GM18520 (cell line): ENCODE measurements around the gene CD300LB.

Source experiments
- ATAC-seq: cut with Tn5 transposase; IDR thresholded peaks from one replicate; pipeline ENCODE4 v1.9.1; 2021; ENCODE audit not compliant: unreplicated experiment

The CD300LB gene

GRCh38 chr17:74550602-74551001 is 19.3 kb upstream of the CD300LB start:
- ATAC-seq: no peak

- no peak for ATAC-seq
Observed at GRCh38 chr17:74549343-74549742, 18.1 kb upstream of the CD300LB start.

- no peak for ATAC-seq
Observed at GRCh38 chr17:74547736-74548135, 16.5 kb upstream of the CD300LB start.

GRCh38 chr17:74547264-74547663 is 16.0 kb upstream of the CD300LB start:
- ATAC-seq: no peak

- no peak for ATAC-seq
Observed at GRCh38 chr17:74546586-74546985, 15.3 kb upstream of the CD300LB start.

GRCh38 chr17:74545843-74546230 is 14.6 kb upstream of the CD300LB start, which contains the start of gene CD300C:
Gene CD300C, minus strand, starts transcription at chr17:74546115. Its CDS starts 333 bp downstream, at chr17:74545782.
- no peak for ATAC-seq

- no peak for ATAC-seq
Observed at GRCh38 chr17:74544991-74545842, 13.9 kb upstream of the CD300LB start.

GRCh38 chr17:74543891-74544760 is 12.9 kb upstream of the CD300LB start:
- no peak for ATAC-seq

GRCh38 chr17:74543406-74543805 is 12.1 kb upstream of the CD300LB start:
- no peak for ATAC-seq

GRCh38 chr17:74542727-74543383 is 11.6 kb upstream of the CD300LB start:
- no peak for ATAC-seq

- no peak for ATAC-seq
Observed at GRCh38 chr17:74542166-74542565, 10.9 kb upstream of the CD300LB start.

GRCh38 chr17:74541176-74542111 is 10.2 kb upstream of the CD300LB start:
- no peak for ATAC-seq

- ATAC-seq: no peak
Observed at GRCh38 chr17:74539281-74539820, 8.1 kb upstream of the CD300LB start.

GRCh38 chr17:74536890-74537289 is 5.6 kb upstream of the CD300LB start:
- ATAC-seq: no peak

- no peak for ATAC-seq
Observed at GRCh38 chr17:74532115-74532514, 840 bp upstream of the CD300LB start.

- no peak for ATAC-seq
Observed at GRCh38 chr17:74530831-74531150, 484 bp downstream of the CD300LB start.

GRCh38 chr17:74529243-74529642 is 2.0 kb downstream of the CD300LB start:
- no peak for ATAC-seq

- ATAC-seq: peak; percentile 88
Observed at GRCh38 chr17:74528491-74529199, 2.6 kb downstream of the CD300LB start.

GRCh38 chr17:74527756-74528155 is 3.5 kb downstream of the CD300LB start:
- no peak for ATAC-seq
